Measurements from ENCODE around the gene MRPL38. TPM values are rescaled to one million over a fixed set of nuclear protein-coding genes. Genes with fewer than 3 reads are reported as not detected.

Gene MRPL38
- total RNA-seq, 1 experiment from 2014 or later: 112 TPM

GRCh38 chr17:75878174-75878998 lies 26.3 kb downstream of the MRPL38 start, which contains the start of gene TRIM47:
TSS of gene TRIM47 (minus strand) at chr17:75878581. CDS start at chr17:75878548, 33 bp downstream.
- intact Hi-C loops (cut with micrococcal nuclease; ENCODE audit: unreplicated experiment): loop anchor here (5.0 kb wide), 1 partner anchor 96 kb away; the partner anchor contains the start of gene UNK
- BruUV-seq (replicated peaks): no TSS peak
- DNase-seq: peak; percentile 66
- no peaks in the 10 kb centered on the region for H3K9me3 Mint-ChIP-seq (ENCODE audit: low read depth, unreplicated experiment)
- H3K36me3 Mint-ChIP-seq (ENCODE audit: insufficient read depth, unreplicated experiment): peaks cover 54% of the 10 kb centered on the region
- peak within 1 kb of the TSS; percentile 83 for H3K27ac Mint-ChIP-seq (ENCODE audit: unreplicated experiment)
- CTCF ChIA-PET: interaction anchor here (0.6 to 3.1 kb wide), 5 partner anchors 23 to 351 kb away, joined by 3 to 22 read pairs (median 4); partner anchors contain the start of genes GALK1, MRPL38, UNC13D and WBP2
- no peak for TF ChIP-seq CTCF (IDR thresholded peaks at IDR 0.05; ENCODE audit: unreplicated experiment)
- no peaks in the 10 kb centered on the region for H3K27me3 Mint-ChIP-seq (ENCODE audit: unreplicated experiment)
- peak within 1 kb of the TSS; percentile 87 for H3K4me3 Mint-ChIP-seq (ENCODE audit: low read depth, unreplicated experiment)
- H3K4me1 Mint-ChIP-seq (ENCODE audit: low read depth, unreplicated experiment): peaks cover 18% of the 10 kb centered on the region

GRCh38 chr17:75877752-75878173 lies 26.9 kb downstream of the MRPL38 start:
- no peaks in the 10 kb centered on the region for H3K9me3 Mint-ChIP-seq (ENCODE audit: low read depth, unreplicated experiment)
- TF ChIP-seq CTCF (IDR thresholded peaks at IDR 0.05; ENCODE audit: unreplicated experiment): no peak
- no TSS peak for BruUV-seq (replicated peaks)
- peak overlapping the region; percentile 83 for H3K27ac Mint-ChIP-seq (ENCODE audit: unreplicated experiment)
- intact Hi-C loops (cut with micrococcal nuclease; ENCODE audit: unreplicated experiment): loop anchor here (5.0 kb wide), 1 partner anchor 95 kb away; the partner anchor contains the start of gene UNK
- CTCF ChIA-PET: interaction anchor here (0.6 to 3.1 kb wide), 5 partner anchors 22 to 448 kb away, joined by 3 to 22 read pairs (median 6); partner anchors contain the start of genes MRPL38, UNC13D and WBP2
- peaks cover 60% of the 10 kb centered on the region for H3K36me3 Mint-ChIP-seq (ENCODE audit: insufficient read depth, unreplicated experiment)
- DNase-seq: peak; percentile 84
- H3K4me3 Mint-ChIP-seq (ENCODE audit: low read depth, unreplicated experiment): peak overlapping the region; percentile 87
- no peaks in the 10 kb centered on the region for H3K27me3 Mint-ChIP-seq (ENCODE audit: unreplicated experiment)
- H3K4me1 Mint-ChIP-seq (ENCODE audit: low read depth, unreplicated experiment): peaks cover 18% of the 10 kb centered on the region

GRCh38 chr17:75876938-75877751 lies 27.5 kb downstream of the MRPL38 start:
- Mint-ChIP-seq H3K4me3 (ENCODE audit: low read depth, unreplicated experiment) (peak overlapping the region; percentile 87), H3K27me3 (ENCODE audit: unreplicated experiment) (no peaks in the 10 kb centered on the region), H3K36me3 (ENCODE audit: insufficient read depth, unreplicated experiment) (peaks cover 66% of the 10 kb centered on the region), H3K4me1 (ENCODE audit: low read depth, unreplicated experiment) (peaks cover 18% of the 10 kb centered on the region), H3K27ac (ENCODE audit: unreplicated experiment) (peak overlapping the region; percentile 83), H3K9me3 (ENCODE audit: low read depth, unreplicated experiment) (no peaks in the 10 kb centered on the region)
- intact Hi-C loops (cut with micrococcal nuclease; ENCODE audit: unreplicated experiment): loop anchor here (5.0 kb wide), 1 partner anchor 95 kb away; the partner anchor contains the start of gene UNK
- CTCF ChIA-PET: interaction anchor here (0.6 to 3.1 kb wide), 5 partner anchors 21 to 448 kb away, joined by 3 to 22 read pairs (median 6); partner anchors contain the start of genes MRPL38, UNC13D and WBP2
- BruUV-seq (replicated peaks): TSS peak; percentile 40
- DNase-seq: peak; percentile 82
- no peak for TF ChIP-seq CTCF (IDR thresholded peaks at IDR 0.05; ENCODE audit: unreplicated experiment)

Data from Calu3 (cell line).